H9 (cell line): ENCODE measurements around the gene OR2T6. TPM values are rescaled to one million over a fixed set of nuclear protein-coding genes. Genes with fewer than 3 reads are reported as not detected.

Experiments
- DNase-seq: peaks from one replicate; pipeline ENCODE4 v3.0.0-alpha.2; 2017
- H2AFZ ChIP-seq: one replicate; pipeline ENCODE4 v1.6.1; 2013; ENCODE audit warnings: mild to moderate bottlenecking, low read length, control low read depth, moderate library complexity
- H2AK5ac ChIP-seq: 2 replicates; pipeline ENCODE4 v1.6.1; 2013; ENCODE audit warnings: low read length, control low read depth, mixed read lengths; ENCODE audit not compliant: insufficient read length
- H2BK120ac ChIP-seq: one replicate; pipeline ENCODE4 v1.6.1; 2013; ENCODE audit warnings: low read depth, mild to moderate bottlenecking, low read length, control low read depth, inconsistent platforms; ENCODE audit not compliant: poor library complexity, severe bottlenecking
- H2BK12ac ChIP-seq: 2 replicates; pipeline ENCODE4 v1.6.1; 2013; ENCODE audit warnings: low read length, control low read depth, mixed read lengths, low read depth; ENCODE audit not compliant: insufficient read length
- H2BK15ac ChIP-seq: 2 replicates; pipeline ENCODE4 v1.6.1; 2013; ENCODE audit warnings: low read depth, low read length, control low read depth
- H2BK20ac ChIP-seq: one replicate; pipeline ENCODE4 v1.6.1; 2013; ENCODE audit warnings: low read depth, mild to moderate bottlenecking, low read length, control low read depth, inconsistent platforms; ENCODE audit not compliant: poor library complexity, severe bottlenecking
- H2BK5ac ChIP-seq: 2 replicates; pipeline ENCODE4 v1.6.1; 2013; ENCODE audit warnings: low read length, control low read depth, mixed read lengths; ENCODE audit not compliant: insufficient read length
- H3K14ac ChIP-seq: 2 replicates; pipeline ENCODE4 v1.6.1; 2013; ENCODE audit warnings: low read length, control low read depth; ENCODE audit not compliant: insufficient read depth
- H3K18ac ChIP-seq: 2 replicates; pipeline ENCODE4 v1.6.1; 2013; ENCODE audit warnings: low read depth, mild to moderate bottlenecking, mixed read lengths, low read length, control low read depth; ENCODE audit not compliant: insufficient read length
- H3K23ac ChIP-seq: 2 replicates; pipeline ENCODE4 v1.6.1; 2013; ENCODE audit warnings: low read length, control low read depth, mixed read lengths, low read depth; ENCODE audit not compliant: insufficient read length
- H3K23me2 ChIP-seq: 2 replicates; pipeline ENCODE4 v1.6.1; 2013; ENCODE audit warnings: low read depth, mild to moderate bottlenecking, mixed read lengths, low read length, control low read depth; ENCODE audit not compliant: insufficient read length, poor library complexity, severe bottlenecking
- H3K27ac ChIP-seq: 2 replicates; pipeline ENCODE4 v1.5.1; 2013; ENCODE audit warnings: low read length, control low read depth, mixed read lengths, low read depth; ENCODE audit not compliant: insufficient read length
- H3K27me3 ChIP-seq: 2 replicates; pipeline ENCODE4 v1.6.1; 2013; ENCODE audit warnings: low read length, control low read depth, inconsistent platforms; ENCODE audit not compliant: insufficient read depth
- H3K4ac ChIP-seq: 2 replicates; pipeline ENCODE4 v1.6.1; 2013; ENCODE audit warnings: low read depth, mild to moderate bottlenecking, control low read depth, inconsistent platforms, low read length, moderate library complexity
- H3K4me1 ChIP-seq: 2 replicates; pipeline ENCODE4 v1.6.1; 2013; ENCODE audit warnings: low read length, control low read depth, inconsistent platforms; ENCODE audit not compliant: insufficient read depth
- H3K4me2 ChIP-seq: 2 replicates; pipeline ENCODE4 v1.6.1; 2013; ENCODE audit warnings: low read length, control low read depth, mixed read lengths; ENCODE audit not compliant: insufficient read length, insufficient read depth
- H3K56ac ChIP-seq: 2 replicates; pipeline ENCODE4 v1.6.1; 2013; ENCODE audit warnings: low read depth, mild to moderate bottlenecking, mixed read lengths, low read length, control low read depth; ENCODE audit not compliant: insufficient read length
- H3K79me1 ChIP-seq: 2 replicates; pipeline ENCODE4 v1.6.1; 2013; ENCODE audit warnings: low read depth, mild to moderate bottlenecking, moderate library complexity, low read length, control low read depth, inconsistent platforms; ENCODE audit not compliant: insufficient read depth, poor library complexity, severe bottlenecking
- H3K79me2 ChIP-seq: 2 replicates; pipeline ENCODE4 v1.6.1; 2013; ENCODE audit warnings: low read length, control low read depth, inconsistent platforms; ENCODE audit not compliant: insufficient read depth
- H3K9ac ChIP-seq: 2 replicates; pipeline ENCODE4 v1.6.1; 2013; ENCODE audit warnings: low read length, control low read depth, mixed read lengths; ENCODE audit not compliant: insufficient read length; ENCODE audit errors: extremely low read depth
- H3K9me3 ChIP-seq: one replicate; pipeline ENCODE4 v1.6.1; 2013; ENCODE audit warnings: low read depth, low read length, inconsistent platforms; ENCODE audit not compliant: control insufficient read depth
- H3T11ph ChIP-seq: one replicate; pipeline ENCODE4 v1.6.1; 2013; ENCODE audit warnings: mild to moderate bottlenecking, low read length, control low read depth, inconsistent platforms
- H4K20me1 ChIP-seq: one replicate; pipeline ENCODE4 v1.6.1; 2013; ENCODE audit not compliant: control insufficient read depth, insufficient read length, insufficient read depth
- H4K5ac ChIP-seq: 2 replicates; pipeline ENCODE4 v1.6.1; 2013; ENCODE audit warnings: low read depth, mild to moderate bottlenecking, mixed read lengths, low read length, control low read depth; ENCODE audit not compliant: insufficient read length
- H4K8ac ChIP-seq: replicated peaks from 2 replicates; pipeline ENCODE4 v1.6.1; 2013; ENCODE audit warnings: low read length, control low read depth, mixed read lengths, low read depth; ENCODE audit not compliant: insufficient read length
- H4K91ac ChIP-seq: 2 replicates; pipeline ENCODE4 v1.6.1; 2013; ENCODE audit warnings: low read depth, mild to moderate bottlenecking, moderate library complexity, mixed read lengths, low read length, control low read depth; ENCODE audit not compliant: insufficient read length
- H3K27ac Mint-ChIP-seq, 3 experiments: 2 replicates in 2 of 3; 3 replicates in 1 of 3; pipeline ENCODE4 v1.8.0; 2020 to 2021; ENCODE audit warnings: mixed read lengths in 3 of 3, mild to moderate bottlenecking in 1 of 3, moderate library complexity in 1 of 3
- H3K27me3 Mint-ChIP-seq: 2 replicates; pipeline ENCODE4 v1.8.0; 2021; ENCODE audit warnings: low read depth, mild to moderate bottlenecking, moderate library complexity, mixed read lengths
- H3K36me3 Mint-ChIP-seq, 3 experiments: 2 replicates in 2 of 3; 3 replicates in 1 of 3; pipeline ENCODE4 v1.8.0; 2020 to 2021; ENCODE audit warnings: low read depth in 3 of 3, mixed read lengths in 3 of 3; ENCODE audit not compliant: insufficient read depth in 1 of 3
- H3K4me1 Mint-ChIP-seq, 2 experiments: 2 replicates each; pipeline ENCODE4 v1.8.0; 2020; ENCODE audit warnings: mixed read lengths in 2 of 2
- H3K4me3 Mint-ChIP-seq, 2 experiments: 2 replicates in 1 of 2; 3 replicates in 1 of 2; pipeline ENCODE4 v1.8.0; 2020 to 2021; ENCODE audit warnings: mild to moderate bottlenecking in 2 of 2, mixed read lengths in 2 of 2, moderate library complexity in 1 of 2
- H3K9me3 Mint-ChIP-seq, 2 experiments: 2 replicates in 1 of 2; 3 replicates in 1 of 2; pipeline ENCODE4 v1.8.0; 2020; ENCODE audit warnings: mild to moderate bottlenecking in 2 of 2, mixed read lengths in 2 of 2, moderate library complexity in 1 of 2
- WGBS: extraction: QIAGEN DNeasy Blood & Tissue Kit; methylation state at CpG from one replicate; pipeline ENCODE4 v1.1.7; 2013; ENCODE audit warnings: missing lambda C conversion rate, low lambda C conversion rate, mixed read lengths; ENCODE audit not compliant: insufficient read length; ENCODE audit errors: extremely low coverage; 5-methylcytosine and 5-hydroxymethylcytosine counted together
- total RNA-seq: library from RNA; stranded (reverse); gene quantifications from 2 replicates; pipeline ENCODE4 v1.2.1, GENCODE V29; 2021
- TF ChIP-seq, protein P1 (sequence below): fragments of 200-600 bp; sonication (generic); conservative IDR thresholded peaks from 3 replicates; pipeline ENCODE4 v1.8.0; 2021; ENCODE audit warnings: antibody characterized with exemption, mild to moderate bottlenecking

Gene OR2T6
- total RNA-seq, 1 experiment from 2014 or later: not detected

- Histone ChIP-seq H2BK20ac (no peak overlapping the region), H4K20me1 (no peaks in the 10 kb centered on the region), H3K79me1 (no peaks in the 10 kb centered on the region), H2AFZ (no peak overlapping the region), H3K23me2 (no peaks in the 10 kb centered on the region), H3K27ac (no peak overlapping the region), H3K56ac (no peak overlapping the region), H4K8ac (no peak overlapping the region), H3K23ac (no peak overlapping the region), H3T11ph (no peak overlapping the region), H3K79me2 (no peaks in the 10 kb centered on the region), H3K4ac (no peak overlapping the region), H2BK15ac (no peak overlapping the region), H3K14ac (no peak overlapping the region), H2AK5ac (no peak overlapping the region), H2BK120ac (no peak overlapping the region), H4K5ac (no peak overlapping the region), H2BK12ac (no peak overlapping the region), H3K9me3 (peaks cover 94% of the 10 kb centered on the region), H3K18ac (no peak overlapping the region), H3K4me1 (no peaks in the 10 kb centered on the region), H2BK5ac (no peak overlapping the region), H3K9ac (no peak overlapping the region), H3K27me3 (no peaks in the 10 kb centered on the region), H4K91ac (no peak overlapping the region), H3K4me2 (no peak overlapping the region)
- Mint-ChIP-seq H3K4me3 (no peak overlapping the region), H3K27ac (no peak overlapping the region), H3K27me3 (no peaks in the 10 kb centered on the region; the same call in 1 of the 2 replicates), H3K9me3 (peaks cover 92 to 98% of the 10 kb centered on the region in 2 experiments), H3K4me1 (no peaks in the 10 kb centered on the region), H3K36me3 (peaks cover 4 to 20% (median 18%) of the 10 kb centered on the region in 3 experiments; a peak in 6 of 7 replicates)
- no peak for DNase-seq
- no CpG with 5 or more reads among the region's 5 CpGs for WGBS
- TF ChIP-seq, protein P1, sequence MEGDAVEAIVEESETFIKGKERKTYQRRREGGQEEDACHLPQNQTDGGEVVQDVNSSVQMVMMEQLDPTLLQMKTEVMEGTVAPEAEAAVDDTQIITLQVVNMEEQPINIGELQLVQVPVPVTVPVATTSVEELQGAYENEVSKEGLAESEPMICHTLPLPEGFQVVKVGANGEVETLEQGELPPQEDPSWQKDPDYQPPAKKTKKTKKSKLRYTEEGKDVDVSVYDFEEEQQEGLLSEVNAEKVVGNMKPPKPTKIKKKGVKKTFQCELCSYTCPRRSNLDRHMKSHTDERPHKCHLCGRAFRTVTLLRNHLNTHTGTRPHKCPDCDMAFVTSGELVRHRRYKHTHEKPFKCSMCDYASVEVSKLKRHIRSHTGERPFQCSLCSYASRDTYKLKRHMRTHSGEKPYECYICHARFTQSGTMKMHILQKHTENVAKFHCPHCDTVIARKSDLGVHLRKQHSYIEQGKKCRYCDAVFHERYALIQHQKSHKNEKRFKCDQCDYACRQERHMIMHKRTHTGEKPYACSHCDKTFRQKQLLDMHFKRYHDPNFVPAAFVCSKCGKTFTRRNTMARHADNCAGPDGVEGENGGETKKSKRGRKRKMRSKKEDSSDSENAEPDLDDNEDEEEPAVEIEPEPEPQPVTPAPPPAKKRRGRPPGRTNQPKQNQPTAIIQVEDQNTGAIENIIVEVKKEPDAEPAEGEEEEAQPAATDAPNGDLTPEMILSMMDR: no peak
Measured at GRCh38 chr1:248372394-248372793, 3.2 kb upstream of the OR2T6 start.
